ENCODE measurements around the gene TMCO4. TPM values are rescaled to one million over a fixed set of nuclear protein-coding genes. Genes with fewer than 3 reads are reported as not detected.

Gene TMCO4
- total and polyA plus RNA-seq, 2 donors (not counting 3 experiments of a cell fraction or from before 2014, with no cell fraction given): 7.6 to 10.3 TPM

GRCh38 chr1:19656780-19657466 lies 142.8 kb downstream of the TMCO4 start:
- ChIA-PET POLR2A (no interaction called here), CTCF (interaction anchor here (1.9 kb wide), 1 partner anchor 312 kb away, joined by 5 read pairs; no protein-coding TSS in a partner anchor)
- Histone ChIP-seq H3K9me3 (replicated peaks; ENCODE audit: control insufficient read depth, insufficient read depth, low read length) (no peaks in the 10 kb centered on the region), H3K79me2 (ENCODE audit: control insufficient read depth, insufficient read depth, low read length) (no peaks in the 10 kb centered on the region), H3K4me3 (replicated peaks in 1 of 3; ENCODE audit: insufficient read depth in 1 of 3, low read depth in 1 of 3, low read length in 3 of 3) (no peak overlapping the region), H3K27ac (ENCODE audit: insufficient read depth, low read depth, low read length) (no peak overlapping the region), H3K9me1 (replicated peaks; ENCODE audit: control insufficient read depth, extremely low read depth, insufficient read depth, low read length) (no peaks in the 10 kb centered on the region), H3K4me1 (ENCODE audit: control insufficient read depth, extremely low read depth, insufficient read depth, low read length) (peaks cover 10% of the 10 kb centered on the region), H3K27me3 (ENCODE audit: control insufficient read depth in 2 of 2, insufficient read depth in 2 of 2, low read length in 2 of 2) (no peaks in the 10 kb centered on the region), H3K36me3 (ENCODE audit: control insufficient read depth in 2 of 2, extremely low read depth in 1 of 2, insufficient read depth in 2 of 2, low read length in 2 of 2) (no peaks in the 10 kb centered on the region), H3K9ac (replicated peaks; ENCODE audit: extremely low read depth, insufficient read depth, low read length) (no peak overlapping the region), H3K4me2 (ENCODE audit: insufficient read depth, low read length) (no peak overlapping the region), H4K20me1 (replicated peaks; ENCODE audit: control insufficient read depth, extremely low read depth, insufficient read depth, low read length) (no peaks in the 10 kb centered on the region), H2AFZ (ENCODE audit: low read depth, low read length) (no peak overlapping the region)
- FAIRE-seq (no peak), DNase-seq (ENCODE audit: low read depth, low spot score) (no peak)
- TF ChIP-seq POLR2AphosphoS5 (IDR thresholded peaks at IDR 0.05; ENCODE audit: insufficient read depth, low read depth, low read length): no peak
- no peak for TF ChIP-seq POLR2A (IDR thresholded peaks at IDR 0.05; ENCODE audit: low read depth, low read length)
- no peak for TF ChIP-seq MAX (IDR thresholded peaks at IDR 0.05; ENCODE audit: insufficient read depth, insufficient read length)
- no peak for TF ChIP-seq JUN (IDR thresholded peaks at IDR 0.05; ENCODE audit: borderline replicate concordance, insufficient read depth, insufficient read length, low read depth)
- no peak for TF ChIP-seq MYC (IDR thresholded peaks at IDR 0.05; ENCODE audit: low read depth, low read length)
- no peak for TF ChIP-seq GATA2 (IDR thresholded peaks at IDR 0.05; ENCODE audit: insufficient read depth, insufficient read length, low read depth, low read length)
- dilution Hi-C loops (cut with MboI; ENCODE audit: extremely low pct_ligation_motif_present, low sequenced_read_pairs) (no loop called here), intact Hi-C loops (cut with micrococcal nuclease) (no loop called here)
- no TSS peak for BruUV-seq (replicated peaks)

- no peak for DNase-seq (ENCODE audit: low read depth, low spot score)
These were observed 143.5 kb downstream of the TMCO4 start for GRCh38 chr1:19656134-19656779.

More at GRCh38 chr1:19656134-19656779, 143.5 kb downstream of the TMCO4 start:
- no peak overlapping the region for H3K4me3 ChIP-seq (replicated peaks in 1 of 3; ENCODE audit: insufficient read depth in 1 of 3, low read depth in 1 of 3, low read length in 3 of 3)
- H3K9me3 ChIP-seq (replicated peaks; ENCODE audit: control insufficient read depth, insufficient read depth, low read length): no peaks in the 10 kb centered on the region
- ChIA-PET POLR2A (no interaction called here), CTCF (interaction anchor here (1.9 kb wide), 1 partner anchor 312 kb away, joined by 5 read pairs; no protein-coding TSS in a partner anchor)
- TF ChIP-seq POLR2AphosphoS5 (IDR thresholded peaks at IDR 0.05; ENCODE audit: insufficient read depth, low read depth, low read length) (no peak), FOS (IDR thresholded peaks at IDR 0.05; ENCODE audit: borderline replicate concordance, insufficient read depth, low read length) (no peak), MAX (IDR thresholded peaks at IDR 0.05; ENCODE audit: insufficient read depth, insufficient read length) (no peak), POLR2A (IDR thresholded peaks at IDR 0.05; ENCODE audit: low read depth, low read length) (no peak), GATA2 (IDR thresholded peaks at IDR 0.05; ENCODE audit: insufficient read depth, insufficient read length, low read depth, low read length) (no peak), EZH2 (IDR thresholded peaks at IDR 0.05; ENCODE audit: borderline replicate concordance, low read depth, low read length, severe bottlenecking) (no peak), MYC (IDR thresholded peaks at IDR 0.05; ENCODE audit: low read depth, low read length) (no peak), CTCF (IDR thresholded peaks at IDR 0.05; ENCODE audit: extremely low read depth in 1 of 2, insufficient read depth in 1 of 2, low read depth in 1 of 2, low read length in 2 of 2) (no peak), JUN (IDR thresholded peaks at IDR 0.05; ENCODE audit: borderline replicate concordance, insufficient read depth, insufficient read length, low read depth) (no peak)
- no peak overlapping the region for H3K9ac ChIP-seq (replicated peaks; ENCODE audit: extremely low read depth, insufficient read depth, low read length)
- FAIRE-seq: no peak
- no peaks in the 10 kb centered on the region for H3K27me3 ChIP-seq (ENCODE audit: control insufficient read depth in 2 of 2, insufficient read depth in 2 of 2, low read length in 2 of 2)
- H3K36me3 ChIP-seq (ENCODE audit: control insufficient read depth in 2 of 2, extremely low read depth in 1 of 2, insufficient read depth in 2 of 2, low read length in 2 of 2): no peaks in the 10 kb centered on the region
- no peak overlapping the region for H3K4me2 ChIP-seq (ENCODE audit: insufficient read depth, low read length)
- no peaks in the 10 kb centered on the region for H3K9me1 ChIP-seq (replicated peaks; ENCODE audit: control insufficient read depth, extremely low read depth, insufficient read depth, low read length)
- H4K20me1 ChIP-seq (replicated peaks; ENCODE audit: control insufficient read depth, extremely low read depth, insufficient read depth, low read length): no peaks in the 10 kb centered on the region
- H3K79me2 ChIP-seq (ENCODE audit: control insufficient read depth, insufficient read depth, low read length): no peaks in the 10 kb centered on the region
- intact Hi-C loops (cut with micrococcal nuclease): no loop called here
- H3K27ac ChIP-seq (ENCODE audit: insufficient read depth, low read depth, low read length): no peak overlapping the region
- dilution Hi-C loops (cut with MboI; ENCODE audit: extremely low pct_ligation_motif_present, low sequenced_read_pairs): no loop called here
- peaks cover 12% of the 10 kb centered on the region for H3K4me1 ChIP-seq (ENCODE audit: control insufficient read depth, extremely low read depth, insufficient read depth, low read length)
- BruUV-seq (replicated peaks): no TSS peak
- H2AFZ ChIP-seq (ENCODE audit: low read depth, low read length): no peak overlapping the region
